ENCODE results near the gene MFN2. TPM values are rescaled to one million over a fixed set of nuclear protein-coding genes. Genes with fewer than 3 reads are reported as not detected.
"Not testable (repeated sequence)": the region's sequence is repeated elsewhere in the genome, so short reads cannot be mapped to it uniquely, and the experiment has no call there.

MFN2 gene
- total RNA-seq, 3 donors from 2014 or later: 103 to 131 (median 110) TPM

- H3K4me3 ChIP-seq: no peak overlapping the region
- no peaks in the 10 kb centered on the region for H3K36me3 ChIP-seq (ENCODE audit: low read depth)
- H3K9me3 ChIP-seq: no peaks in the 10 kb centered on the region
- H3K4me1 ChIP-seq (ENCODE audit: low read depth): no peaks in the 10 kb centered on the region
- TF ChIP-seq CTCF (IDR thresholded peaks at IDR 0.05): no peak
- peak in 2 of 3 donors; percentile 35 to 48 for DNase-seq
- ATAC-seq: peak; percentile 62
- intact Hi-C loops (cut with DNase I, micrococcal nuclease): no loop called here
These were observed 51.1 kb downstream of the MFN2 start for GRCh38 chr1:12031039-12031980.

- no peak for TF ChIP-seq CTCF (IDR thresholded peaks at IDR 0.05)
- no peaks in the 10 kb centered on the region for H3K36me3 ChIP-seq (ENCODE audit: low read depth)
- intact Hi-C loops (cut with DNase I, micrococcal nuclease): no loop called here
- no peaks in the 10 kb centered on the region for H3K9me3 ChIP-seq
- no peak overlapping the region for H3K4me3 ChIP-seq
- DNase-seq: no peak
- no peaks in the 10 kb centered on the region for H3K4me1 ChIP-seq (ENCODE audit: low read depth)
- ATAC-seq: no peak
These were observed 51.9 kb downstream of the MFN2 start for GRCh38 chr1:12032161-12032621.

- H3K4me3 ChIP-seq; H3K4me1 ChIP-seq (ENCODE audit: low read depth); H3K36me3 ChIP-seq (ENCODE audit: low read depth); DNase-seq; ATAC-seq; H3K9me3 ChIP-seq; intact Hi-C loops (cut with DNase I, micrococcal nuclease): not testable (repeated sequence)
These were observed 53.2 kb downstream of the MFN2 start for GRCh38 chr1:12033441-12033840.

- ATAC-seq (no peak), DNase-seq (no peak)
- Histone ChIP-seq H3K4me3 (no peak overlapping the region), H3K4me1 (ENCODE audit: low read depth) (no peaks in the 10 kb centered on the region), H3K36me3 (ENCODE audit: low read depth) (no peaks in the 10 kb centered on the region), H3K9me3 (no peaks in the 10 kb centered on the region)
- intact Hi-C loops (cut with DNase I, micrococcal nuclease): no loop called here
- no peak for TF ChIP-seq CTCF (IDR thresholded peaks at IDR 0.05)
These were observed 54.1 kb downstream of the MFN2 start for GRCh38 chr1:12034381-12034801.

- Histone ChIP-seq H3K4me1 (ENCODE audit: low read depth) (no peaks in the 10 kb centered on the region), H3K9me3 (no peaks in the 10 kb centered on the region), H3K4me3 (no peak overlapping the region), H3K36me3 (ENCODE audit: low read depth) (no peaks in the 10 kb centered on the region)
- TF ChIP-seq CTCF (IDR thresholded peaks at IDR 0.05): no peak
- DNase-seq (no peak), ATAC-seq (no peak)
- intact Hi-C loops (cut with DNase I, micrococcal nuclease): no loop called here
These were observed 55.1 kb downstream of the MFN2 start for GRCh38 chr1:12035312-12035711.
